ENCODE data around the gene CAMK2N1.

The CAMK2N1 gene

GRCh38 chr1:20485527-20486456 is at the start of gene CAMK2N1:
Gene CAMK2N1 (minus strand): TSS chr1:20486210. CDS start chr1:20485379, 831 bp downstream.
- DNase-seq (ENCODE audit: low read depth): peak; percentile 49
- no peak for TF ChIP-seq CTCF (conservative IDR thresholded peaks at IDR 0.05; ENCODE audit: low read depth, low read length)
- peak within 1 kb of the TSS; percentile 61 for H3K4me3 ChIP-seq (ENCODE audit: low read depth, low read length)

GRCh38 chr1:20534659-20535417 is 48.8 kb upstream of the CAMK2N1 start:
- DNase-seq (ENCODE audit: low read depth): no peak
- H3K4me3 ChIP-seq (ENCODE audit: low read depth, low read length): no peak overlapping the region
- no peak for TF ChIP-seq CTCF (conservative IDR thresholded peaks at IDR 0.05; ENCODE audit: low read depth, low read length)

DNA sequence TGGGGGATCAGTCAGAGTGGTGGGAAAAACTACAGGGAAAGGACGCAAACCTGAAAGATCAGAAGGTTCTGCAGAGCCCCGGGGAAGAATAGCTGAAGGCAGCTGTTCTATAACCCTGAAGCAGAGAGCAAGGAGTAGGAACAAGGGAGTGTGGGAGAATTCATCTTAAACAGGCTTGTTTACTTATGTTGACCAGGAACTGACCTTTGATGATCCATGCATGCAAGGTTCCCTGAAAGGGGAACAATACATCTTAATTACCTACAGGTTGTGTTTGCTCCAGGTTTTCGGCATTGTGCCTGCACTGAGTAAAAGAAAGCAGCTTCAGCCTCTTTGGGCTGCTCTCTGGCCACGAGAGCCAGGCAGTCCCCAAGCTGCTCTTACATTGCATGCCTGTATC is 47.6 kb upstream of the CAMK2N1 start:
- DNase-seq (ENCODE audit: low read depth): no peak
- TF ChIP-seq CTCF (conservative IDR thresholded peaks at IDR 0.05; ENCODE audit: low read depth, low read length): no peak
- H3K4me3 ChIP-seq (ENCODE audit: low read depth, low read length): no peak overlapping the region

DNA sequence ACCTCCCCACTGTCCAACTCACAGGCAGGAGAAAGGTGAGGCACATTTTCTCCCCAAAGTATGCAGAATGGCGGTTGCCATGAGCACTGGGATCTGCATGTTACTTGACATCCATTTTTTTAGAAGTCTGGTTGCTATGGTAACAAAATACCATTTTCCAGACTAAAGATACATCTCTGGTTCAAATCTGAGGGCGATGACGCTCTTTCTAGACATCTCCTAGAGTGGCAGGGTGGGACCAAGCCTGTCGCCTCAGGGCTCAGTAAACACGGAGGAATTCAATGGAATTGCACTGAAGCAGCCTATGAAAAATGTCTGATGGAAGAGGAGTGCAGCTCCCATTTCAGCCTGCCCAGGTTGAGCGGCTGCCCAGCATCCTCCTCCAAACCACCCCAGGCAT is 44.9 kb upstream of the CAMK2N1 start:
- no peak for TF ChIP-seq CTCF (conservative IDR thresholded peaks at IDR 0.05; ENCODE audit: low read depth, low read length)
- DNase-seq (ENCODE audit: low read depth): no peak
- no peak overlapping the region for H3K4me3 ChIP-seq (ENCODE audit: low read depth, low read length)

DNA sequence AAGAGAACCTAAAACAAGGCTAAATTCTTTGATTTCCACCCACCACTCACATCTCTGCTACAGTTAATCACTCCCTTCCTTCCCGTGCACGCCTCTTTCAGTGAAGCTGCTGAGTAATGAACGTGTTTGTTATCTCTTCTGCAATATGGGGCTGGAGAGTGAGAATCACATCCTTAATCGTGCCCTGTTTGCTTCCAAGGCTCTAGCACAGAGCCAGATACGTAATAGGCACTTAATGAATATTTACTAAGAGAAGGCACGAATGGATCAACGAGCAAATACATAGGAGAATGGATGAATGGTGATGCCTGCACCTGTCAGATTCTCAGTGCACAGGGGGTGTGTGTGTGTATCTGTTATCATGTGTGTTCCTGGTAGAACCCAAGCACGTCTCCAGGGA is 44.3 kb upstream of the CAMK2N1 start:
- no peak for DNase-seq (ENCODE audit: low read depth)
- H3K4me3 ChIP-seq (ENCODE audit: low read depth, low read length): no peak overlapping the region
- TF ChIP-seq CTCF (conservative IDR thresholded peaks at IDR 0.05; ENCODE audit: low read depth, low read length): no peak

- no peak for TF ChIP-seq CTCF (conservative IDR thresholded peaks at IDR 0.05; ENCODE audit: low read depth, low read length)
- H3K4me3 ChIP-seq (ENCODE audit: low read depth, low read length): no peak overlapping the region
- DNase-seq (ENCODE audit: low read depth): no peak
Measured at GRCh38 chr1:20528221-20528620, 42.2 kb upstream of the CAMK2N1 start.
